GM18508 (cell line): ENCODE data around the gene ALKBH5.

ENCODE experiments used
- ATAC-seq: cut with Tn5 transposase; IDR thresholded peaks from one replicate; pipeline ENCODE4 v1.9.1; 2021; ENCODE audit warnings: moderate number of reproducible peaks; ENCODE audit not compliant: insufficient read depth, unreplicated experiment

Gene ALKBH5

GRCh38 chr17:18236494-18236893 lies 52.9 kb downstream of the ALKBH5 start:
- ATAC-seq, result no peak

- ATAC-seq, result no peak
These were observed 53.8 kb downstream of the ALKBH5 start for GRCh38 chr17:18237461-18237860.

- no peak for ATAC-seq
These were observed 54.7 kb downstream of the ALKBH5 start for GRCh38 chr17:18238299-18238698.

- ATAC-seq, result no peak
These were observed 56.8 kb downstream of the ALKBH5 start for GRCh38 chr17:18240449-18240848.

- no peak for ATAC-seq
These were observed 57.7 kb downstream of the ALKBH5 start for GRCh38 chr17:18241229-18241871.

GRCh38 chr17:18245038-18245776 lies 61.6 kb downstream of the ALKBH5 start:
- no peak for ATAC-seq

- ATAC-seq, result no peak
These were observed 62.6 kb downstream of the ALKBH5 start for GRCh38 chr17:18246109-18246725.

GRCh38 chr17:18246880-18247612 lies 63.4 kb downstream of the ALKBH5 start:
- ATAC-seq, result no peak

- ATAC-seq, result no peak
These were observed 64.0 kb downstream of the ALKBH5 start for GRCh38 chr17:18247613-18248001.

GRCh38 chr17:18248300-18248731 lies 64.7 kb downstream of the ALKBH5 start:
- no peak for ATAC-seq

GRCh38 chr17:18248811-18249210 lies 65.2 kb downstream of the ALKBH5 start:
- no peak for ATAC-seq

GRCh38 chr17:18250259-18250658 lies 66.6 kb downstream of the ALKBH5 start:
- no peak for ATAC-seq

GRCh38 chr17:18250708-18251107 lies 67.1 kb downstream of the ALKBH5 start:
- no peak for ATAC-seq

- no peak for ATAC-seq
These were observed 67.6 kb downstream of the ALKBH5 start for GRCh38 chr17:18251204-18251603.

- no peak for ATAC-seq
These were observed 68.5 kb downstream of the ALKBH5 start for GRCh38 chr17:18252160-18252559.

GRCh38 chr17:18253187-18253884 lies 69.7 kb downstream of the ALKBH5 start:
- ATAC-seq, result no peak

- no peak for ATAC-seq
These were observed 70.6 kb downstream of the ALKBH5 start for GRCh38 chr17:18253947-18254821.

GRCh38 chr17:18254888-18255649 lies 71.4 kb downstream of the ALKBH5 start:
- ATAC-seq, result no peak

GRCh38 chr17:18256351-18256750 lies 72.7 kb downstream of the ALKBH5 start:
- ATAC-seq, result no peak
